ENCODE data around the gene DTD2.

The DTD2 gene

DNA sequence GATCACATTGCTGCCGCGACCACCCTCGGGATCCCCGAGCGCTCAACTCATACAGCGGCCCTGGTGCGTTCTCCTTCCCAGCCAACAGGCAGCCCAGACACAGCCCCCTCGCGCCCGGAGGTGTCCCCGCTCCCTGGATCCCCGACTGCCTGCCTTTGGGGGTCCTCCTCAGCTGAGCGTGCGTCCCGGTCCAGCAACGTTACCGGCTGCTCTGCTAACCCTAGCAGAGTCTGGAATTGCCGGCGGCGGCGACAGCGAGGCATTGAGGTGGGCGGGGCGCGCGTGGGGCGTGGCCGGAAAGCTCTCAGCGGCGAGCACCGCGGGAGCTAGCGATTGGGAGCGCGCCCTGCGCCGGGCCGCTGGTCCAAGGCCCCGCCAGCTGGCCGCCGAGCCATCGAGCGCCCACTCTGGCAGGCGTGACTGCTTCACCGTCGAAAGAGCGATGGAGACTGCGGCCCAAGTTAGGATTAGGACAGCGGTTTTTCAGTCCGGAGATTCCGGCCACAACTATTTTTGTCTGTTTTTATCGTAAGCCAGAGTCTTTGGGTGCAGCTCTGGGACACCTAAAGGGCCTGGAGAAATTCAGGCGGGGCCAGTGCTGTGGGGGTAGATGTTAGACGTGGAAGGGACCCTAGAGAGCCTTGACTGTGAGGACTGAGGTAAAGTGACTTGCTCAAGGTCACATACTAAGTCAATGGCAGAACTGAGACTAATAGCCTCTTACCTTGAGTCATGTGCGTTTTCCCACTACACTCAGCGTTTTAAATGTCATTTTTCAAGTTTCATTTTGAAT, 36.8 kb downstream of the DTD2 start, which contains the start of gene HEATR5A:
TSS of gene HEATR5A (minus strand) at position 232 of the 793 bp plus-strand sequence. CDS start 17,575 bp downstream, outside the sequence.
- Histone ChIP-seq H3K4me3 (ENCODE audit: control insufficient read depth in 1 of 7, extremely low read depth in 1 of 7, insufficient read depth in 4 of 7, low read depth in 2 of 7, low read length in 6 of 7) (peak within 1 kb of the TSS; percentile 59 to 99 (median 98)), H3K36me3 (ENCODE audit: control insufficient read depth in 4 of 4, insufficient read depth in 4 of 4, low read length in 3 of 4) (peaks cover 0 to 3% (median 0%) of the 10 kb centered on the region in 4 experiments), H3K27me3 (replicated peaks in 2 of 5; ENCODE audit: control insufficient read depth in 4 of 5, insufficient read depth in 5 of 5, low read length in 4 of 5) (no peaks in the 10 kb centered on the region), H3K27ac (ENCODE audit: insufficient read depth in 1 of 2, low read depth in 1 of 2, low read length in 2 of 2, poor library complexity in 1 of 2, severe bottlenecking in 2 of 2) (peak within 1 kb of the TSS; percentile 47 to 90), H3K9me3 (ENCODE audit: control extremely low read depth in 1 of 5, control insufficient read depth in 4 of 5, insufficient read depth in 2 of 5, low read depth in 1 of 5, low read length in 4 of 5) (no peaks in the 10 kb centered on the region), H3K4me1 (ENCODE audit: control extremely low read depth in 1 of 4, control insufficient read depth in 4 of 4, insufficient read depth in 4 of 4, low read length in 3 of 4) (peaks cover 0 to 22% (median 13%) of the 10 kb centered on the region in 4 experiments)
- ChIA-PET CTCF (interaction anchor here (1.0 to 4.8 kb wide), 7 partner anchors 8 to 43 kb away, joined by 4 to 20 read pairs (median 5); partner anchors contain the start of gene DTD2), POLR2A (interaction anchor here (0.6 to 1.1 kb wide), 9 partner anchors 8 to 214 kb away, joined by 3 to 9 read pairs (median 3); no protein-coding TSS in a partner anchor)
- 4% methylated on average over 52 of the region's 56 CpGs for WGBS (ENCODE audit: insufficient coverage)
- peak; percentile 94 to 97 (median 97) for DNase-seq

DNA sequence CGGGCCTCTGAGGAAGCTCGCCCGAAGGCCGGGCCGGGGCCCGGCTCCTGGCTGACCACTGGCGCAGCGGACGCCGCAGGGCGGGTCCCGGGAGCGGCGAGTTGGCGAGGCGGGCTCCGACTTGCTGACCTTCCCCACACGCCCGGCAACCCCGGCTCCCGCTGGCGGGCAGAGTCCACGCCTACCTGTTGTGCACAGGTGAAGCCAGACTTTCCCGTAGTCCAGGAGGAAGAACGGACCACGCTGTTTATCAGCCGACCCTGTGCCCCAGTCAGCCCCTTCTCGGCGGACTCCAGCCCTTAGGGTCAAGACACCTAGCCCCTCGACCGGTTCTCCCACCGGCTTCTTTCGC, 37.4 kb downstream of the DTD2 start:
- Histone ChIP-seq H3K4me1 (ENCODE audit: control extremely low read depth in 1 of 4, control insufficient read depth in 4 of 4, insufficient read depth in 4 of 4, low read length in 3 of 4) (peaks cover 0 to 22% (median 13%) of the 10 kb centered on the region in 4 experiments), H3K9me3 (ENCODE audit: control extremely low read depth in 1 of 5, control insufficient read depth in 4 of 5, insufficient read depth in 2 of 5, low read depth in 1 of 5, low read length in 4 of 5) (no peaks in the 10 kb centered on the region), H3K4me3 (ENCODE audit: control insufficient read depth in 1 of 7, extremely low read depth in 1 of 7, insufficient read depth in 4 of 7, low read depth in 2 of 7, low read length in 6 of 7) (peak overlapping the region; percentile 59 to 99 (median 98)), H3K27me3 (replicated peaks in 2 of 5; ENCODE audit: control insufficient read depth in 4 of 5, insufficient read depth in 5 of 5, low read length in 4 of 5) (no peaks in the 10 kb centered on the region), H3K36me3 (ENCODE audit: control insufficient read depth in 4 of 4, insufficient read depth in 4 of 4, low read length in 3 of 4) (peaks cover 0 to 3% (median 0%) of the 10 kb centered on the region in 4 experiments), H3K27ac (ENCODE audit: insufficient read depth in 1 of 2, low read depth in 1 of 2, low read length in 2 of 2, poor library complexity in 1 of 2, severe bottlenecking in 2 of 2) (peak overlapping the region; percentile 47 to 90)
- ChIA-PET POLR2A (interaction anchor here (0.6 to 0.8 kb wide), 5 partner anchors 24 to 333 kb away, joined by 3 to 5 read pairs (median 3); no protein-coding TSS in a partner anchor), CTCF (interaction anchor here (1.0 to 4.8 kb wide), 7 partner anchors 9 to 42 kb away, joined by 4 to 20 read pairs (median 6); partner anchors contain the start of gene DTD2)
- 0% methylated on average over 32 of the region's 33 CpGs for WGBS (ENCODE audit: insufficient coverage)
- DNase-seq = peak in 1 of 3 donors; percentile 4

DNA sequence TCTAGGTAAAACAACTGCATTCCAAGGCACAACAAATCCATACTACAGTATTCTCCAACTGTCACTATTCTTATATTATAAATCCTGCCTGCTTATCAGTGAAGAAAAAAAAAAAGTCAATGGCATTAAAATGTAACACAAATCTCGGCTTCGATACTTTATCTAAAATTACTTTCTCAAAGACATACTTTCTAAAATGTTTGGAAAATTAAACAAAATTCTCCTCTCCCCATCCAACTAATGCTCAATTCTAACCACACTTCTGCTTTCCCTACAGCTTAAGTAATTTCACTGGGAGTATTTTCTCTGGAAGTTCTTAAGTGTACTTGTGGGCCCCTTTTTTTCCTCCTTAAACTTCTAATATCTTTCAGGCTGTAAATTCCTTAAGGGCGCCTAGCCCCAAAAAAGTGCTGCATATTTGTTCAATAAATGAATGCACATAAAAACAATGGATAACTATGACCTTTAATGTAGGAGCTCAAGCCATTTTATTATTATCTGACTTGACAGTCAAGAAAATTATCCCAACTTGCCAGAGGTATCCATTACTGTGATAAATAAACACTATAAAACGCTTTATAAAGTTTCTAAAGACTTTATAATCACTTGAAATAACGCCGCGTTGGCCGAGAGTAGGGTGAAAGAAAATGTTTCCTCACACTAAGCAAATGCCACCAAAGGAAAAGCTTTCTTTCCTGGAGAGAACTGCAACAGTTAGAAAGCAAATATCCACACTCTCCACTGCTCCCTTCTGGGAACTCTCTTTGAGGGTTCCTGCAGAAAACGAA, 37.9 kb downstream of the DTD2 start:
- CTCF ChIA-PET = interaction anchor here (0.6 to 4.8 kb wide), 6 partner anchors 9 to 39 kb away, joined by 3 to 20 read pairs (median 6); partner anchors contain the start of gene DTD2
- Histone ChIP-seq H3K36me3 (ENCODE audit: control insufficient read depth in 4 of 4, insufficient read depth in 4 of 4, low read length in 3 of 4) (peaks cover 0 to under 1% (median 0%) of the 10 kb centered on the region in 4 experiments), H3K9me3 (ENCODE audit: control extremely low read depth in 1 of 5, control insufficient read depth in 4 of 5, insufficient read depth in 2 of 5, low read depth in 1 of 5, low read length in 4 of 5) (no peaks in the 10 kb centered on the region), H3K4me3 (ENCODE audit: control insufficient read depth in 1 of 7, extremely low read depth in 1 of 7, insufficient read depth in 4 of 7, low read depth in 2 of 7, low read length in 6 of 7) (peak overlapping the region; percentile 59 to 99 (median 98)), H3K4me1 (ENCODE audit: control extremely low read depth in 1 of 4, control insufficient read depth in 4 of 4, insufficient read depth in 4 of 4, low read length in 3 of 4) (peaks cover 0 to 23% (median 13%) of the 10 kb centered on the region in 4 experiments), H3K27ac (ENCODE audit: insufficient read depth in 1 of 2, low read depth in 1 of 2, low read length in 2 of 2, poor library complexity in 1 of 2, severe bottlenecking in 2 of 2) (peak overlapping the region; percentile 47 to 90), H3K27me3 (replicated peaks in 2 of 5; ENCODE audit: control insufficient read depth in 4 of 5, insufficient read depth in 5 of 5, low read length in 4 of 5) (no peaks in the 10 kb centered on the region)
- POLR2A ChIA-PET = interaction anchor here (0.6 to 0.8 kb wide), 5 partner anchors 23 to 500 kb away, joined by 3 to 5 read pairs (median 3); no protein-coding TSS in a partner anchor
- WGBS (ENCODE audit: insufficient coverage) = 0% methylated on average over 1 of the region's 9 CpGs
- DNase-seq = no peak

DNA sequence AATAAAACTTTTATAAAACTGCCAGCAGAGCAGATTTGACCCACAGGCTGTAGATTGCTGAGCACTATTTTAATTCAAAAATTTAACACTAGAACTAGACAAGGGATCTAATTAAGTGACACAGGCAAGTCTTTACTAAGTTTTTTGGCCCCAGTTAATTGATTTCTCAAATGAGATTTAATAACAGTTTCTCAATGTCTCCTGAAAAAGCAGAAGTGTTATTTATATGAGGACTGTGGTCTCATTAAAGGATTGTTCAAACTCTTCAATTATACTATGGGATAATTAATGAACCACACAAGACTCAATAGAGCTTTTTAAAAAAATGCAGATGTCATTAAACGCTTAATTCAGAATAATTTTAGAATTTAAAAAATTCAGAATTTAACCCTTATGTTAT, 38.9 kb downstream of the DTD2 start:
- POLR2A ChIA-PET = no interaction called here
- no peaks in the 10 kb centered on the region for H3K9me3 ChIP-seq (ENCODE audit: control extremely low read depth in 1 of 5, control insufficient read depth in 4 of 5, insufficient read depth in 2 of 5, low read depth in 1 of 5, low read length in 4 of 5)
- H3K4me1 ChIP-seq (ENCODE audit: control extremely low read depth in 1 of 4, control insufficient read depth in 4 of 4, insufficient read depth in 4 of 4, low read length in 3 of 4) = peaks cover 0 to 28% (median 15%) of the 10 kb centered on the region in 4 experiments
- H3K36me3 ChIP-seq (ENCODE audit: control insufficient read depth in 4 of 4, insufficient read depth in 4 of 4, low read length in 3 of 4) = no peaks in the 10 kb centered on the region
- CTCF ChIA-PET = interaction anchor here (0.6 to 4.8 kb wide), 5 partner anchors 12 to 38 kb away, joined by 3 to 20 read pairs (median 3); no protein-coding TSS in a partner anchor
- H3K27ac ChIP-seq (ENCODE audit: insufficient read depth in 1 of 2, low read depth in 1 of 2, low read length in 2 of 2, poor library complexity in 1 of 2, severe bottlenecking in 2 of 2) = no peak overlapping the region
- WGBS (ENCODE audit: insufficient coverage) = no CpG with 5 or more reads among the region's 1 CpG
- H3K27me3 ChIP-seq (replicated peaks in 2 of 5; ENCODE audit: control insufficient read depth in 4 of 5, insufficient read depth in 5 of 5, low read length in 4 of 5) = no peaks in the 10 kb centered on the region
- no peak for DNase-seq
- no peak overlapping the region for H3K4me3 ChIP-seq (ENCODE audit: control insufficient read depth in 1 of 7, extremely low read depth in 1 of 7, insufficient read depth in 4 of 7, low read depth in 2 of 7, low read length in 6 of 7)

DNA sequence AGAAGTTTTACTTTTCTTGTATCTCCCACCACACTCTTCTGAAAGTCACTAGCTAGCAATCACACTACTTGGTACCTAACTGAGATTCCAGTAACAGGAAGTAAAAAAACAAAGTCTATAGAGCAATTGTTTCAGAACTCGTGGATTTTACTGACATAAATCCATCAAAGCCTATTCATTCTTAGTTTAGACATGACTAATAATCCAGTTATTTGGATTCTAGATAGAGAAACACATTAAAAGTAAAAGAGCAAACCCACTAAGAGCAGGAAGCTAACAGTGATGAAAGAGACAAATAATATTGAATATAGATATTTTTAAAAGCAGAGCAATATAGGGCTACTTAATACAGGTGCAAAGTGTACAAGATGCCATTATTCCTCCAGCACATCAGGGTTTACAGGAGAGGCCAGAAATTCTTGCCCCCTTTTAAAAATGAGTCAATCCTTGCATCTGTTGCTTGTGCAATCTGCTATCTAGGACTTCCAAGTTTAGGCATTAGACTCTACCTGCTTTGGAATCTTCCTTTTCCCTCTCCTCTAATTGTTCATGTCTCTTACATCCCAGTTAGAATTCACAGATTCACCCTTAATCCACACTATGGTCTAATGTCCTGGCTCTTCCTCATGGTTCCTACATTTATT, 43.0 kb downstream of the DTD2 start:
- DNase-seq = no peak
- no CpG with 5 or more reads among the region's 1 CpG for WGBS (ENCODE audit: insufficient coverage)
- H3K27ac ChIP-seq (ENCODE audit: insufficient read depth in 1 of 2, low read depth in 1 of 2, low read length in 2 of 2, poor library complexity in 1 of 2, severe bottlenecking in 2 of 2) = no peak overlapping the region
- CTCF ChIA-PET = no interaction called here
- no peaks in the 10 kb centered on the region for H3K9me3 ChIP-seq (ENCODE audit: control extremely low read depth in 1 of 5, control insufficient read depth in 4 of 5, insufficient read depth in 2 of 5, low read depth in 1 of 5, low read length in 4 of 5)
- no peaks in the 10 kb centered on the region for H3K27me3 ChIP-seq (replicated peaks in 2 of 5; ENCODE audit: control insufficient read depth in 4 of 5, insufficient read depth in 5 of 5, low read length in 4 of 5)
- peaks cover 0 to 32% (median 23%) of the 10 kb centered on the region in 4 experiments for H3K4me1 ChIP-seq (ENCODE audit: control extremely low read depth in 1 of 4, control insufficient read depth in 4 of 4, insufficient read depth in 4 of 4, low read length in 3 of 4)
- POLR2A ChIA-PET = no interaction called here
- H3K4me3 ChIP-seq (ENCODE audit: control insufficient read depth in 1 of 7, extremely low read depth in 1 of 7, insufficient read depth in 4 of 7, low read depth in 2 of 7, low read length in 6 of 7) = no peak overlapping the region
- H3K36me3 ChIP-seq (ENCODE audit: control insufficient read depth in 4 of 4, insufficient read depth in 4 of 4, low read length in 3 of 4) = no peaks in the 10 kb centered on the region

DNA sequence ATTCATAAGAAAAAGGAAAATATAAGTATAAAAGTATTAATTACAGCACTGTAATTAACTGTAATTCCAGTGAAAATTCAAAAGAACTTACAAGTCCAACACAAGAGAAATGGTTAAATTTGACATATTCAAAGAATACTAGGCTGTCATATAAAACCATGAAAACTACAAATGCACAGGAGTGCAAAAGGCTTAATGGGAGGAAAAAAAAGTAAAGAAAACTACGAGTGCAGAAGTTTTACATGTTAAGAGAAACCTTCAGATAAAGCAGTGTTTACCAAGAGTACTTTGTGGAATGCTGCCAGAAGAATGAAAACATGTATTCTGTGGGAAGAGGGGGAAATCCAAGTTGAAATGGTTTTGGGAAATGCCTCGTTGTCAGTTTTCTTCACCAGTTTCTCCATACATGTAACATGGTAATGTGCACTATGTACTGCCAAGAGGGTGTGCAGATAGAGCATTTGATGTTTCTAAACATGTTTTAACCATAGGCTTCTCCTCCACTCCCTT, 46.0 kb downstream of the DTD2 start:
- Histone ChIP-seq H3K4me3 (ENCODE audit: control insufficient read depth in 1 of 7, extremely low read depth in 1 of 7, insufficient read depth in 4 of 7, low read depth in 2 of 7, low read length in 6 of 7) (peak overlapping the region in 1 of 7 experiments; percentile 1), H3K36me3 (ENCODE audit: control insufficient read depth in 4 of 4, insufficient read depth in 4 of 4, low read length in 3 of 4) (no peaks in the 10 kb centered on the region), H3K27ac (ENCODE audit: insufficient read depth in 1 of 2, low read depth in 1 of 2, low read length in 2 of 2, poor library complexity in 1 of 2, severe bottlenecking in 2 of 2) (no peak overlapping the region), H3K9me3 (ENCODE audit: control extremely low read depth in 1 of 5, control insufficient read depth in 4 of 5, insufficient read depth in 2 of 5, low read depth in 1 of 5, low read length in 4 of 5) (no peaks in the 10 kb centered on the region), H3K27me3 (replicated peaks in 2 of 5; ENCODE audit: control insufficient read depth in 4 of 5, insufficient read depth in 5 of 5, low read length in 4 of 5) (no peaks in the 10 kb centered on the region), H3K4me1 (ENCODE audit: control extremely low read depth in 1 of 4, control insufficient read depth in 4 of 4, insufficient read depth in 4 of 4, low read length in 3 of 4) (peaks cover 0 to 23% (median 17%) of the 10 kb centered on the region in 4 experiments)
- 13% methylated on average over 1 of the region's 2 CpGs for WGBS (ENCODE audit: insufficient coverage)
- CTCF ChIA-PET = interaction anchor here (1.7 kb wide), 2 partner anchors 9 to 38 kb away, joined by 3 to 6 read pairs; partner anchors contain the start of gene HEATR5A
- POLR2A ChIA-PET = no interaction called here
- no peak for DNase-seq
